Renal cortical epithelial cell (primary cell): ENCODE measurements around the gene STK31. TPM values are rescaled to one million over a fixed set of nuclear protein-coding genes. Genes with fewer than 3 reads are reported as not detected.
A peak's percentile ranks its signal among the peaks of the same experiment; 100 is the strongest.
"Not testable (repeated sequence)": the region's sequence is repeated elsewhere in the genome, so short reads cannot be mapped to it uniquely, and the experiment has no call there.

ENCODE experiments used
- DNase-seq: peaks from one replicate; pipeline ENCODE4 v3.0.0-alpha.2; 2011; ENCODE audit warnings: low read depth
- total RNA-seq: library from RNA; depleted of rRNA; stranded (reverse); fragments of >200 nt; gene quantifications from 2 replicates; pipeline ENCODE4 v1.2.3, GENCODE V29; 2014

The STK31 gene
- total RNA-seq, result 0.25 and 0.69 TPM in 2 replicates

GRCh38 chr7:23710000-23710399, at the start of gene STK31:
Gene STK31, plus strand, starts transcription at chr7:23710219. Its CDS starts 67 bp downstream, at chr7:23710286.
- no peak for DNase-seq

GRCh38 chr7:23661385-23661784, 48.6 kb upstream of the STK31 start:
- DNase-seq, result no peak

- DNase-seq, result no peak
These were observed 47.7 kb upstream of the STK31 start for GRCh38 chr7:23662124-23662983.

GRCh38 chr7:23662984-23663313, 47.1 kb upstream of the STK31 start:
- no peak for DNase-seq

- DNase-seq, result no peak
These were observed 45.9 kb upstream of the STK31 start for GRCh38 chr7:23664122-23664521.

GRCh38 chr7:23672033-23672432, 38.0 kb upstream of the STK31 start:
- DNase-seq, result no peak

GRCh38 chr7:23679898-23680413, 30.1 kb upstream of the STK31 start, which contains the start of gene FAM221A:
Gene FAM221A, plus strand, starts transcription at chr7:23680199. Its CDS starts 20 bp downstream, at chr7:23680219.
- peak; percentile 56 for DNase-seq

GRCh38 chr7:23680414-23681405, 29.3 kb upstream of the STK31 start:
- DNase-seq, result peak; percentile 54

- not testable (repeated sequence) for DNase-seq
These were observed 26.0 kb upstream of the STK31 start for GRCh38 chr7:23684041-23684440.

- peak; percentile 42 for DNase-seq
These were observed 24.3 kb upstream of the STK31 start for GRCh38 chr7:23685731-23686130.

GRCh38 chr7:23687011-23687410, 23.0 kb upstream of the STK31 start:
- no peak for DNase-seq

GRCh38 chr7:23689165-23689564, 20.9 kb upstream of the STK31 start:
- DNase-seq, result no peak

- no peak for DNase-seq
These were observed 18.7 kb upstream of the STK31 start for GRCh38 chr7:23691320-23691719.

- no peak for DNase-seq
These were observed 16.8 kb upstream of the STK31 start for GRCh38 chr7:23693224-23693623.

GRCh38 chr7:23696916-23697441, 13.0 kb upstream of the STK31 start:
- peak; percentile 49 for DNase-seq

GRCh38 chr7:23698822-23699221, 11.2 kb upstream of the STK31 start:
- no peak for DNase-seq

GRCh38 chr7:23700046-23700445, 10.0 kb upstream of the STK31 start:
- no peak for DNase-seq

GRCh38 chr7:23709081-23709750, 803 bp upstream of the STK31 start:
- no peak for DNase-seq

GRCh38 chr7:23712368-23713284, 2.6 kb downstream of the STK31 start:
- DNase-seq, result peak; percentile 74
